Measurements from ENCODE around the gene CACNB2. TPM values are rescaled to one million over a fixed set of nuclear protein-coding genes. Genes with fewer than 3 reads are reported as not detected.

CACNB2 gene
- total RNA-seq, 1 experiment from 2014 or later, result 3.2 TPM

DNA sequence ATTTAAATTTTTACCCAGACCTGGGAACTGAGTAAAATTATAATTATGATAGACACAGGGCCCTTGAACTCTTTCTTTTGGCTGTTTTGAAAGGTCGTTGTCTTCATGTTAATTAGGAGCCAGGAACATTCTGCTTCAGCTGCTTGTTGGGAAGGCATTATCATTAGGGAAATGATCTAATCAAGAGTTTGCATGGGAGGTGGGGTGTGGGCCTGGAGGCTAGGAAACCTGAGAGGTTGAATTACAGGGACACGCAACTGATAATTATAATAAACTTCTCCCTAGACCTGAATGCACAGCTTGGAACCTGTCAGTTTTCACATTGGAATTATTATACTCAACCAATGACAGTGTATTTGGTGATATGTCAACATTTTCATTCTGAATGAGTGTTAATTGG is 237.7 kb downstream of the CACNB2 start (continued):
- TF ChIP-seq, protein P1, sequence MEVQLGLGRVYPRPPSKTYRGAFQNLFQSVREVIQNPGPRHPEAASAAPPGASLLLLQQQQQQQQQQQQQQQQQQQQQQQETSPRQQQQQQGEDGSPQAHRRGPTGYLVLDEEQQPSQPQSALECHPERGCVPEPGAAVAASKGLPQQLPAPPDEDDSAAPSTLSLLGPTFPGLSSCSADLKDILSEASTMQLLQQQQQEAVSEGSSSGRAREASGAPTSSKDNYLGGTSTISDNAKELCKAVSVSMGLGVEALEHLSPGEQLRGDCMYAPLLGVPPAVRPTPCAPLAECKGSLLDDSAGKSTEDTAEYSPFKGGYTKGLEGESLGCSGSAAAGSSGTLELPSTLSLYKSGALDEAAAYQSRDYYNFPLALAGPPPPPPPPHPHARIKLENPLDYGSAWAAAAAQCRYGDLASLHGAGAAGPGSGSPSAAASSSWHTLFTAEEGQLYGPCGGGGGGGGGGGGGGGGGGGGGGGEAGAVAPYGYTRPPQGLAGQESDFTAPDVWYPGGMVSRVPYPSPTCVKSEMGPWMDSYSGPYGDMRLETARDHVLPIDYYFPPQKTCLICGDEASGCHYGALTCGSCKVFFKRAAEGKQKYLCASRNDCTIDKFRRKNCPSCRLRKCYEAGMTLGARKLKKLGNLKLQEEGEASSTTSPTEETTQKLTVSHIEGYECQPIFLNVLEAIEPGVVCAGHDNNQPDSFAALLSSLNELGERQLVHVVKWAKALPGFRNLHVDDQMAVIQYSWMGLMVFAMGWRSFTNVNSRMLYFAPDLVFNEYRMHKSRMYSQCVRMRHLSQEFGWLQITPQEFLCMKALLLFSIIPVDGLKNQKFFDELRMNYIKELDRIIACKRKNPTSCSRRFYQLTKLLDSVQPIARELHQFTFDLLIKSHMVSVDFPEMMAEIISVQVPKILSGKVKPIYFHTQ (CRISPR knock-in tag; IDR thresholded peaks at IDR 0.05), result no peak
- TF ChIP-seq JAZF1 (CRISPR knock-in tag; IDR thresholded peaks at IDR 0.05) (no peak), IRF2 (CRISPR knock-in tag; IDR thresholded peaks at IDR 0.05; ENCODE audit: borderline replicate concordance, low read depth) (no peak), ZNF416 (CRISPR knock-in tag; IDR thresholded peaks at IDR 0.05) (no peak)
- TF ChIP-seq, protein P2, sequence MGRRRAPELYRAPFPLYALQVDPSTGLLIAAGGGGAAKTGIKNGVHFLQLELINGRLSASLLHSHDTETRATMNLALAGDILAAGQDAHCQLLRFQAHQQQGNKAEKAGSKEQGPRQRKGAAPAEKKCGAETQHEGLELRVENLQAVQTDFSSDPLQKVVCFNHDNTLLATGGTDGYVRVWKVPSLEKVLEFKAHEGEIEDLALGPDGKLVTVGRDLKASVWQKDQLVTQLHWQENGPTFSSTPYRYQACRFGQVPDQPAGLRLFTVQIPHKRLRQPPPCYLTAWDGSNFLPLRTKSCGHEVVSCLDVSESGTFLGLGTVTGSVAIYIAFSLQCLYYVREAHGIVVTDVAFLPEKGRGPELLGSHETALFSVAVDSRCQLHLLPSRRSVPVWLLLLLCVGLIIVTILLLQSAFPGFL (CRISPR knock-in tag; IDR thresholded peaks at IDR 0.05; ENCODE audit: borderline replicate concordance), result no peak
- TF ChIP-seq, protein P3, sequence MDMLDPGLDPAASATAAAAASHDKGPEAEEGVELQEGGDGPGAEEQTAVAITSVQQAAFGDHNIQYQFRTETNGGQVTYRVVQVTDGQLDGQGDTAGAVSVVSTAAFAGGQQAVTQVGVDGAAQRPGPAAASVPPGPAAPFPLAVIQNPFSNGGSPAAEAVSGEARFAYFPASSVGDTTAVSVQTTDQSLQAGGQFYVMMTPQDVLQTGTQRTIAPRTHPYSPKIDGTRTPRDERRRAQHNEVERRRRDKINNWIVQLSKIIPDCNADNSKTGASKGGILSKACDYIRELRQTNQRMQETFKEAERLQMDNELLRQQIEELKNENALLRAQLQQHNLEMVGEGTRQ (CRISPR knock-in tag; IDR thresholded peaks at IDR 0.05), result no peak
- TF ChIP-seq, protein P4, sequence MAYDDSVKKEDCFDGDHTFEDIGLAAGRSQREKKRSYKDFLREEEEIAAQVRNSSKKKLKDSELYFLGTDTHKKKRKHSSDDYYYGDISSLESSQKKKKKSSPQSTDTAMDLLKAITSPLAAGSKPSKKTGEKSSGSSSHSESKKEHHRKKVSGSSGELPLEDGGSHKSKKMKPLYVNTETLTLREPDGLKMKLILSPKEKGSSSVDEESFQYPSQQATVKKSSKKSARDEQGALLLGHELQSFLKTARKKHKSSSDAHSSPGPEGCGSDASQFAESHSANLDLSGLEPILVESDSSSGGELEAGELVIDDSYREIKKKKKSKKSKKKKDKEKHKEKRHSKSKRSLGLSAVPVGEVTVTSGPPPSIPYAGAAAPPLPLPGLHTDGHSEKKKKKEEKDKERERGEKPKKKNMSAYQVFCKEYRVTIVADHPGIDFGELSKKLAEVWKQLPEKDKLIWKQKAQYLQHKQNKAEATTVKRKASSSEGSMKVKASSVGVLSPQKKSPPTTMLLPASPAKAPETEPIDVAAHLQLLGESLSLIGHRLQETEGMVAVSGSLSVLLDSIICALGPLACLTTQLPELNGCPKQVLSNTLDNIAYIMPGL (CRISPR knock-in tag; IDR thresholded peaks at IDR 0.05), result no peak

DNA sequence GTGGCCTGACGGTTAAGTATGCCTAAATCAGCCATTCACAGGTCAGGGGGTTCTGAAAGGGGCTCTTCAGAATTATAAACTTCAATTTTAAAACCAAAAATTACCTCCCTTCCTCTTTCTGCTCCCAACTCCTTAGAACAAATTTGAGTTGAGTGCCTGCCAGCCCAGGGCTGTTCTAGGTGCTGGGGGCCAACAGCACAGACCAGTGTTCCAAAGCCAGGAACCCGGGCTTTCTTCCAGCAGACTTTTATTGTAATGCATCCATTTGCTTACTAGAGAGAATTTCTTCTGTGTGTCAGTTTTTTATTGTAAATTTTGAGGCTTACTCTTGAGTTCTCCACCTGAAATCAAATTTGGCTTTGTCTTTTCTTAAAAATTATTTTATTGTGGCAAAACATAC is 238.5 kb downstream of the CACNB2 start:
- DNase-seq (ENCODE audit: low spot score) (no peak), ATAC-seq (no peak)
- ChIA-PET CTCF (no interaction called here), POLR2A (no interaction called here)
- H3K4me1 Mint-ChIP-seq, result peaks cover 3% of the 10 kb centered on the region; the same call in 1 of the 2 replicates
- peaks cover 8% of the 10 kb centered on the region for H3K36me3 Mint-ChIP-seq
- no peak for TF ChIP-seq ZNF219 (CRISPR knock-in tag; IDR thresholded peaks at IDR 0.05; ENCODE audit: borderline replicate concordance)
- TF ChIP-seq ZNF423 (CRISPR knock-in tag; IDR thresholded peaks at IDR 0.05), result no peak
- TF ChIP-seq, protein P5, sequence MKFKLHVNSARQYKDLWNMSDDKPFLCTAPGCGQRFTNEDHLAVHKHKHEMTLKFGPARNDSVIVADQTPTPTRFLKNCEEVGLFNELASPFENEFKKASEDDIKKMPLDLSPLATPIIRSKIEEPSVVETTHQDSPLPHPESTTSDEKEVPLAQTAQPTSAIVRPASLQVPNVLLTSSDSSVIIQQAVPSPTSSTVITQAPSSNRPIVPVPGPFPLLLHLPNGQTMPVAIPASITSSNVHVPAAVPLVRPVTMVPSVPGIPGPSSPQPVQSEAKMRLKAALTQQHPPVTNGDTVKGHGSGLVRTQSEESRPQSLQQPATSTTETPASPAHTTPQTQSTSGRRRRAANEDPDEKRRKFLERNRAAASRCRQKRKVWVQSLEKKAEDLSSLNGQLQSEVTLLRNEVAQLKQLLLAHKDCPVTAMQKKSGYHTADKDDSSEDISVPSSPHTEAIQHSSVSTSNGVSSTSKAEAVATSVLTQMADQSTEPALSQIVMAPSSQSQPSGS (CRISPR knock-in tag; IDR thresholded peaks at IDR 0.05; ENCODE audit: borderline replicate concordance, low read depth), result no peak
- no peak for TF ChIP-seq TEAD1 (CRISPR knock-in tag; IDR thresholded peaks at IDR 0.05)
- TF ChIP-seq, protein P6, sequence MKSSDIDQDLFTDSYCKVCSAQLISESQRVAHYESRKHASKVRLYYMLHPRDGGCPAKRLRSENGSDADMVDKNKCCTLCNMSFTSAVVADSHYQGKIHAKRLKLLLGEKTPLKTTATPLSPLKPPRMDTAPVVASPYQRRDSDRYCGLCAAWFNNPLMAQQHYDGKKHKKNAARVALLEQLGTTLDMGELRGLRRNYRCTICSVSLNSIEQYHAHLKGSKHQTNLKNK (CRISPR knock-in tag; IDR thresholded peaks at IDR 0.05), result no peak
- TF ChIP-seq OVOL2 (CRISPR knock-in tag; IDR thresholded peaks at IDR 0.05; ENCODE audit: borderline replicate concordance), result no peak
- no peak for TF ChIP-seq NFE2L1 (CRISPR knock-in tag; IDR thresholded peaks at IDR 0.05)
- TF ChIP-seq RORB (CRISPR knock-in tag; IDR thresholded peaks at IDR 0.05), result no peak
- TF ChIP-seq ZNF396 (CRISPR knock-in tag; IDR thresholded peaks at IDR 0.05; ENCODE audit: borderline replicate concordance), result no peak
- no peak overlapping the region for H3K4me3 Mint-ChIP-seq
- H3K27ac Mint-ChIP-seq, result no peak overlapping the region
- H3K27me3 Mint-ChIP-seq (ENCODE audit: low read depth), result no peaks in the 10 kb centered on the region
- H3K9me3 Mint-ChIP-seq, result peaks cover 22% of the 10 kb centered on the region

DNA sequence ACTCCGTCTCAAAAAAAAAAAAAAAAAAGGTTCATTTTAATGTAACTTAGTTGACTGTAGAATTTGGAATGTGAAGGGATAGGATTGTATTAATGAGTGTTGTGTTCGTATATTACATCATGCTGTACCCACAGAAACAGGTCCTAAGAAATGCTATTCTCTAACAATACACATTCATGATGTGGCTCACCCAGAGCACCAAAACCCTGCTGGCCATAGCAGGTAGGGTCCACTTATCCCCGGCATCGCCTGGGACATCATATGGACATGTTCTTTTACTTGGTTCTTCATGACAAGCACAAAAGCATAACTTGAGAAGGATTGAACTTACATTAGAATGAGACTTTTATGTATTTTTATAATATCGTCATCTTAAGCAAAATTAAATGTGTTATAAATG is 241.5 kb downstream of the CACNB2 start:
- no peak for DNase-seq (ENCODE audit: low spot score)
- Mint-ChIP-seq H3K36me3 (no peaks in the 10 kb centered on the region), H3K27me3 (ENCODE audit: low read depth) (no peaks in the 10 kb centered on the region), H3K4me3 (no peak overlapping the region), H3K4me1 (peaks cover 3% of the 10 kb centered on the region; the same call in 1 of the 2 replicates), H3K27ac (no peak overlapping the region), H3K9me3 (peaks cover under 1% of the 10 kb centered on the region; the same call in 1 of the 2 replicates)
- ChIA-PET POLR2A (no interaction called here), CTCF (no interaction called here)
- peak; percentile 41 for ATAC-seq
- TF ChIP-seq GABPB1 (CRISPR knock-in tag; IDR thresholded peaks at IDR 0.05) (no peak), PRRX2 (CRISPR knock-in tag; IDR thresholded peaks at IDR 0.05) (no peak), SOX15 (CRISPR knock-in tag; IDR thresholded peaks at IDR 0.05) (no peak)
- TF ChIP-seq, protein P7, sequence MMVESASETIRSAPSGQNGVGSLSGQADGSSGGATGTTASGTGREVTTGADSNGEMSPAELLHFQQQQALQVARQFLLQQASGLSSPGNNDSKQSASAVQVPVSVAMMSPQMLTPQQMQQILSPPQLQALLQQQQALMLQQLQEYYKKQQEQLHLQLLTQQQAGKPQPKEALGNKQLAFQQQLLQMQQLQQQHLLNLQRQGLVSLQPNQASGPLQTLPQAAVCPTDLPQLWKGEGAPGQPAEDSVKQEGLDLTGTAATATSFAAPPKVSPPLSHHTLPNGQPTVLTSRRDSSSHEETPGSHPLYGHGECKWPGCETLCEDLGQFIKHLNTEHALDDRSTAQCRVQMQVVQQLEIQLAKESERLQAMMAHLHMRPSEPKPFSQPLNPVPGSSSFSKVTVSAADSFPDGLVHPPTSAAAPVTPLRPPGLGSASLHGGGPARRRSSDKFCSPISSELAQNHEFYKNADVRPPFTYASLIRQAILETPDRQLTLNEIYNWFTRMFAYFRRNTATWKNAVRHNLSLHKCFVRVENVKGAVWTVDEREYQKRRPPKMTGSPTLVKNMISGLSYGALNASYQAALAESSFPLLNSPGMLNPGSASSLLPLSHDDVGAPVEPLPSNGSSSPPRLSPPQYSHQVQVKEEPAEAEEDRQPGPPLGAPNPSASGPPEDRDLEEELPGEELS (CRISPR knock-in tag; IDR thresholded peaks at IDR 0.05), result no peak
- TF ChIP-seq, protein P8, sequence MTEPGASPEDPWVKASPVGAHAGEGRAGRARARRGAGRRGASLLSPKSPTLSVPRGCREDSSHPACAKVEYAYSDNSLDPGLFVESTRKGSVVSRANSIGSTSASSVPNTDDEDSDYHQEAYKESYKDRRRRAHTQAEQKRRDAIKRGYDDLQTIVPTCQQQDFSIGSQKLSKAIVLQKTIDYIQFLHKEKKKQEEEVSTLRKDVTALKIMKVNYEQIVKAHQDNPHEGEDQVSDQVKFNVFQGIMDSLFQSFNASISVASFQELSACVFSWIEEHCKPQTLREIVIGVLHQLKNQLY (CRISPR knock-in tag; IDR thresholded peaks at IDR 0.05), result no peak
- TF ChIP-seq, protein P9, sequence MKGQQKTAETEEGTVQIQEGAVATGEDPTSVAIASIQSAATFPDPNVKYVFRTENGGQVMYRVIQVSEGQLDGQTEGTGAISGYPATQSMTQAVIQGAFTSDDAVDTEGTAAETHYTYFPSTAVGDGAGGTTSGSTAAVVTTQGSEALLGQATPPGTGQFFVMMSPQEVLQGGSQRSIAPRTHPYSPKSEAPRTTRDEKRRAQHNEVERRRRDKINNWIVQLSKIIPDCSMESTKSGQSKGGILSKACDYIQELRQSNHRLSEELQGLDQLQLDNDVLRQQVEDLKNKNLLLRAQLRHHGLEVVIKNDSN (CRISPR knock-in tag; IDR thresholded peaks at IDR 0.05), result no peak
